Measurements from ENCODE around the gene PLCB2. TPM values are rescaled to one million over a fixed set of nuclear protein-coding genes. Genes with fewer than 3 reads are reported as not detected.

Gene PLCB2
- total RNA-seq, 1 experiment from 2014 or later, result 7.4 TPM

DNA sequence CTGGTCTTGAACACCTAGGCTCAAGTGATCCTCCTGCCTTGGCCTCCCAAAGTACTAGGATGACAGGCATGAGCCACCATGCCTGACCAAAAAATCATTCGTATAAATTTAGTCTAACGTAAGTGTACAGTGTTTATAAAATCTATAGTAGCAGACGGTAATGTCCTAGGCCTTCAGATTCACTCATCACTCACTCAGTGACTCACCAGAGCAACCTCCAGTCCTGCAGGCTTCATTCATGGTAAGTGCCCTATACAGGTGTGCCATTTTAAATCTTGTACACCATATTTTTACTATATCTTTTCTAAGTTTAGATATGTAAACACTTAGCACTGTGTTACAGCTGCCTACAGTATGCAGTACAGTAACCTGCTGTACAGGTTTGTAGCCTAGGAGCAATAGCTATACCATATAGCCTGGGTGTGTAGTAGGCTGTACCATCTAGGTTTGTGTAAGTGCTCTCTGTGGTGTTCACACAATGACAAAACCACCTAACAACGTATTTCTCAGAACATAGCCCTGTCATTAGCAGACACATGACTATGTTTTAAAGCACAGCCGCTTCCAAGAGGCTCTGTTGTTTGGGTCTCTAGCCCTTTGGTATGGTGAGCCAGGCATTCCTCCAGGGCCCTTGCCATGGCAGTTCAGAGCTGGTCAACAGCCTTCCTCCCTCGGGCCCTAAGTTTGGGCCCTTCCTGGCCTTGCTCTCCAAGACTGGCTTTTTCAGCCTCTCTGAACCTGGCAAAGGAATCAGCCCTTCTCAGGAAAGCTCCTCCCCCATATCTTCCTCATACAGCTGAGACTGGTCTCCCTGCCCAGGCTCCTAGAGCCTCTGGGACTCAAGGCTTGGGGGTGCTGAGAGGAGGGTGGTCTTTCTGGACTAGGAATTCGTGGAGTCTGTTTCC lies 34.9 kb upstream of the PLCB2 start:
- H3K4me1 ChIP-seq (ENCODE audit: insufficient read depth, low read length), result no peaks in the 10 kb centered on the region
- no peak overlapping the region for H3K9ac ChIP-seq (ENCODE audit: extremely low read depth, insufficient read length, low read length)

More for the DNA sequence above, 34.9 kb upstream of the PLCB2 start:
- no peak overlapping the region for H3K4me2 ChIP-seq (ENCODE audit: insufficient read depth, insufficient read length, low read length)
- H3K9me3 ChIP-seq (ENCODE audit: control insufficient read depth, low read depth, low read length), result no peaks in the 10 kb centered on the region
- Mint-ChIP-seq H3K9me3 (no peaks in the 10 kb centered on the region), H3K4me3 (no peak overlapping the region), H3K36me3 (ENCODE audit: insufficient read depth in 1 of 3, low read depth in 3 of 3) (no peaks in the 10 kb centered on the region), H3K4me1 (peaks cover 16 to 37% of the 10 kb centered on the region in 2 experiments), H3K27me3 (ENCODE audit: low read depth) (peaks cover 10% of the 10 kb centered on the region), H3K27ac (no peak overlapping the region)
- H3K14ac ChIP-seq (ENCODE audit: insufficient read depth, low read length), result no peak overlapping the region
- TF ChIP-seq, protein P1, sequence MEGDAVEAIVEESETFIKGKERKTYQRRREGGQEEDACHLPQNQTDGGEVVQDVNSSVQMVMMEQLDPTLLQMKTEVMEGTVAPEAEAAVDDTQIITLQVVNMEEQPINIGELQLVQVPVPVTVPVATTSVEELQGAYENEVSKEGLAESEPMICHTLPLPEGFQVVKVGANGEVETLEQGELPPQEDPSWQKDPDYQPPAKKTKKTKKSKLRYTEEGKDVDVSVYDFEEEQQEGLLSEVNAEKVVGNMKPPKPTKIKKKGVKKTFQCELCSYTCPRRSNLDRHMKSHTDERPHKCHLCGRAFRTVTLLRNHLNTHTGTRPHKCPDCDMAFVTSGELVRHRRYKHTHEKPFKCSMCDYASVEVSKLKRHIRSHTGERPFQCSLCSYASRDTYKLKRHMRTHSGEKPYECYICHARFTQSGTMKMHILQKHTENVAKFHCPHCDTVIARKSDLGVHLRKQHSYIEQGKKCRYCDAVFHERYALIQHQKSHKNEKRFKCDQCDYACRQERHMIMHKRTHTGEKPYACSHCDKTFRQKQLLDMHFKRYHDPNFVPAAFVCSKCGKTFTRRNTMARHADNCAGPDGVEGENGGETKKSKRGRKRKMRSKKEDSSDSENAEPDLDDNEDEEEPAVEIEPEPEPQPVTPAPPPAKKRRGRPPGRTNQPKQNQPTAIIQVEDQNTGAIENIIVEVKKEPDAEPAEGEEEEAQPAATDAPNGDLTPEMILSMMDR (conservative IDR thresholded peaks at IDR 0.05), result no peak
- no peak overlapping the region for H2AK5ac ChIP-seq (ENCODE audit: insufficient read length, low read length)
- H2BK120ac ChIP-seq (ENCODE audit: low read depth, low read length, poor library complexity, severe bottlenecking), result no peak overlapping the region
- no peaks in the 10 kb centered on the region for H3K79me1 ChIP-seq (ENCODE audit: insufficient read depth, low read depth, low read length, poor library complexity, severe bottlenecking)
- no peaks in the 10 kb centered on the region for H3K23me2 ChIP-seq (ENCODE audit: insufficient read length, low read depth, low read length, poor library complexity, severe bottlenecking)
- H2BK15ac ChIP-seq (ENCODE audit: low read depth, low read length), result no peak overlapping the region
- H2BK12ac ChIP-seq (ENCODE audit: insufficient read length, low read depth, low read length), result no peak overlapping the region
- no peak overlapping the region for H3T11ph ChIP-seq (ENCODE audit: low read length)
- H4K8ac ChIP-seq (replicated peaks; ENCODE audit: insufficient read length, low read depth, low read length), result no peak overlapping the region
- H3K23ac ChIP-seq (ENCODE audit: insufficient read length, low read depth, low read length), result no peak overlapping the region
- H3K4ac ChIP-seq (ENCODE audit: low read depth, low read length), result no peak overlapping the region
- H3K18ac ChIP-seq (ENCODE audit: insufficient read length, low read depth, low read length), result no peak overlapping the region
- H3K79me2 ChIP-seq (ENCODE audit: insufficient read depth, low read length), result no peaks in the 10 kb centered on the region
- H3K27ac ChIP-seq (ENCODE audit: insufficient read length, low read depth, low read length), result no peak overlapping the region
- H4K91ac ChIP-seq (ENCODE audit: insufficient read length, low read depth, low read length), result no peak overlapping the region
- DNase-seq, result no peak
- no peak overlapping the region for H2AFZ ChIP-seq (ENCODE audit: low read length)
- no peak overlapping the region for H2BK20ac ChIP-seq (ENCODE audit: low read depth, low read length, poor library complexity, severe bottlenecking)
- H2BK5ac ChIP-seq (ENCODE audit: insufficient read length, low read length), result no peak overlapping the region
- no CpG with 5 or more reads among the region's 7 CpGs for WGBS (ENCODE audit: extremely low coverage, insufficient read length, low lambda C conversion rate)
- no peaks in the 10 kb centered on the region for H4K20me1 ChIP-seq (ENCODE audit: control insufficient read depth, insufficient read depth, insufficient read length)
- no peak overlapping the region for H3K56ac ChIP-seq (ENCODE audit: insufficient read length, low read depth, low read length)
- H4K5ac ChIP-seq (ENCODE audit: insufficient read length, low read depth, low read length), result no peak overlapping the region
- H3K27me3 ChIP-seq (ENCODE audit: insufficient read depth, low read length), result no peaks in the 10 kb centered on the region

All from H9 (cell line).